KOPT-K1 (cell line): Measurements from ENCODE around the gene ABCA8.

Source experiments
- H3K27ac ChIP-seq: fragments of 200-600 bp; sonication (generic); 2 replicates; pipeline ENCODE4 v1.5.1; 2016; ENCODE audit warnings: antibody characterized with exemption, mild to moderate bottlenecking, low read depth, low read length; ENCODE audit not compliant: poor library complexity, severe bottlenecking
- H3K36me3 ChIP-seq: fragments of 200-600 bp; sonication (generic); 2 replicates; pipeline ENCODE4 v1.5.1; 2017; ENCODE audit warnings: antibody characterized with exemption, mild to moderate bottlenecking, low read length, moderate library complexity; ENCODE audit not compliant: insufficient read depth
- H3K9me3 ChIP-seq: fragments of 200-600 bp; sonication (generic); 2 replicates; pipeline ENCODE4 v1.5.1; 2017; ENCODE audit warnings: antibody characterized with exemption, low read length, mild to moderate bottlenecking; ENCODE audit not compliant: insufficient read depth, poor library complexity, severe bottlenecking

ABCA8 gene

GRCh38 chr17:68867759-68868516, 87.3 kb downstream of the ABCA8 start:
- no peak overlapping the region for H3K27ac ChIP-seq
- H3K36me3 ChIP-seq = no peaks in the 10 kb centered on the region
- no peaks in the 10 kb centered on the region for H3K9me3 ChIP-seq

GRCh38 chr17:68865584-68865983, 89.6 kb downstream of the ABCA8 start:
- Histone ChIP-seq H3K36me3 (no peaks in the 10 kb centered on the region), H3K9me3 (no peaks in the 10 kb centered on the region), H3K27ac (no peak overlapping the region)

GRCh38 chr17:68863091-68863652, 92.0 kb downstream of the ABCA8 start:
- Histone ChIP-seq H3K9me3 (no peaks in the 10 kb centered on the region), H3K36me3 (no peaks in the 10 kb centered on the region), H3K27ac (no peak overlapping the region)

- no peaks in the 10 kb centered on the region for H3K36me3 ChIP-seq
- no peak overlapping the region for H3K27ac ChIP-seq
- no peaks in the 10 kb centered on the region for H3K9me3 ChIP-seq
Observed at GRCh38 chr17:68861602-68862001, 93.6 kb downstream of the ABCA8 start.

- H3K27ac ChIP-seq = no peak overlapping the region
- no peaks in the 10 kb centered on the region for H3K9me3 ChIP-seq
- no peaks in the 10 kb centered on the region for H3K36me3 ChIP-seq
Observed at GRCh38 chr17:68860941-68861340, 94.3 kb downstream of the ABCA8 start.

GRCh38 chr17:68854452-68854851, 100.7 kb downstream of the ABCA8 start:
- Histone ChIP-seq H3K9me3 (no peaks in the 10 kb centered on the region), H3K36me3 (no peaks in the 10 kb centered on the region), H3K27ac (no peak overlapping the region)

GRCh38 chr17:68853439-68853838, 101.8 kb downstream of the ABCA8 start:
- Histone ChIP-seq H3K36me3 (no peaks in the 10 kb centered on the region), H3K27ac (no peak overlapping the region), H3K9me3 (no peaks in the 10 kb centered on the region)

GRCh38 chr17:68853036-68853435, 102.2 kb downstream of the ABCA8 start:
- Histone ChIP-seq H3K36me3 (no peaks in the 10 kb centered on the region), H3K27ac (no peak overlapping the region), H3K9me3 (no peaks in the 10 kb centered on the region)

- no peak overlapping the region for H3K27ac ChIP-seq
- H3K9me3 ChIP-seq = no peaks in the 10 kb centered on the region
- H3K36me3 ChIP-seq = no peaks in the 10 kb centered on the region
Observed at GRCh38 chr17:68851890-68852289, 103.3 kb downstream of the ABCA8 start.

- Histone ChIP-seq H3K36me3 (no peaks in the 10 kb centered on the region), H3K9me3 (no peaks in the 10 kb centered on the region), H3K27ac (no peak overlapping the region)
Observed at GRCh38 chr17:68850749-68851510, 104.3 kb downstream of the ABCA8 start.

- Histone ChIP-seq H3K36me3 (no peaks in the 10 kb centered on the region), H3K9me3 (no peaks in the 10 kb centered on the region), H3K27ac (no peak overlapping the region)
Observed at GRCh38 chr17:68849673-68850610, 105.2 kb downstream of the ABCA8 start.

GRCh38 chr17:68847711-68848110, 107.5 kb downstream of the ABCA8 start:
- Histone ChIP-seq H3K9me3 (no peaks in the 10 kb centered on the region), H3K27ac (no peak overlapping the region), H3K36me3 (no peaks in the 10 kb centered on the region)

- no peak overlapping the region for H3K27ac ChIP-seq
- H3K9me3 ChIP-seq = no peaks in the 10 kb centered on the region
- no peaks in the 10 kb centered on the region for H3K36me3 ChIP-seq
Observed at GRCh38 chr17:68843522-68843921, 111.7 kb downstream of the ABCA8 start.

- no peaks in the 10 kb centered on the region for H3K9me3 ChIP-seq
- no peaks in the 10 kb centered on the region for H3K36me3 ChIP-seq
- H3K27ac ChIP-seq = no peak overlapping the region
Observed at GRCh38 chr17:68840073-68840472, 115.1 kb downstream of the ABCA8 start.

- Histone ChIP-seq H3K9me3 (no peaks in the 10 kb centered on the region), H3K36me3 (no peaks in the 10 kb centered on the region), H3K27ac (no peak overlapping the region)
Observed at GRCh38 chr17:68835071-68835470, 120.1 kb downstream of the ABCA8 start.
